Natural killer cell (primary cell): ENCODE measurements around the gene SLC4A9. TPM values are rescaled to one million over a fixed set of nuclear protein-coding genes. Genes with fewer than 3 reads are reported as not detected.

Experiments used
- ATAC-seq, 3 donors: fragments of 150-1000 bp in 2 of 3; fragments of 200-7000 bp in 1 of 3; cut with Tn5 transposase; 1 replicate in 1 of 3; 2 replicates in 2 of 3; pipeline ENCODE4 v1.10.0; 2021; ENCODE audit warnings: mild to moderate bottlenecking in 2 of 3, moderate library complexity in 2 of 3
- DNase-seq, 2 donors: peaks; one replicate each; pipeline versions ENCODE4 v3.0.0 to v3.0.0-alpha.2; 2013 to 2021; ENCODE audit warnings: mixed read lengths in 1 of 2
- H3K27ac ChIP-seq: one replicate; pipeline ENCODE4 v1.5.1; 2013; ENCODE audit warnings: mild to moderate bottlenecking, low read length
- H3K27me3 ChIP-seq: one replicate; pipeline ENCODE4 v1.6.1; 2013; ENCODE audit warnings: low read length; ENCODE audit not compliant: control insufficient read depth, insufficient read depth
- H3K36me3 ChIP-seq: one replicate; pipeline ENCODE4 v1.6.1; 2013; ENCODE audit warnings: low read length; ENCODE audit not compliant: control insufficient read depth, insufficient read depth
- H3K4me1 ChIP-seq: one replicate; pipeline ENCODE4 v1.6.1; 2013; ENCODE audit warnings: low read length; ENCODE audit not compliant: control insufficient read depth, insufficient read depth
- H3K4me3 ChIP-seq: one replicate; pipeline ENCODE4 v1.5.1; 2013; ENCODE audit warnings: low read length
- H3K9me3 ChIP-seq: one replicate; pipeline ENCODE4 v1.6.1; 2013; ENCODE audit warnings: low read length; ENCODE audit not compliant: control insufficient read depth, insufficient read depth
- H3K27ac Mint-ChIP-seq, 2 donors: one replicate each; pipeline ENCODE4 v1.8.0; 2022; ENCODE audit warnings: mild to moderate bottlenecking in 2 of 2, mixed read lengths in 2 of 2, moderate library complexity in 1 of 2
- H3K27me3 Mint-ChIP-seq, 2 donors: one replicate each; pipeline ENCODE4 v1.8.0; 2022; ENCODE audit warnings: low read depth in 2 of 2, mixed read lengths in 2 of 2
- H3K36me3 Mint-ChIP-seq: one replicate; pipeline ENCODE4 v1.8.0; 2022; ENCODE audit warnings: mixed read lengths
- H3K4me1 Mint-ChIP-seq, 2 donors: one replicate each; pipeline ENCODE4 v1.8.0; 2022; ENCODE audit warnings: mixed read lengths in 2 of 2
- H3K4me3 Mint-ChIP-seq: one replicate; pipeline ENCODE4 v1.8.0; 2022; ENCODE audit warnings: mild to moderate bottlenecking, moderate library complexity, mixed read lengths
- H3K9me3 Mint-ChIP-seq, 2 donors: one replicate each; pipeline ENCODE4 v1.8.0; 2022; ENCODE audit warnings: mixed read lengths in 2 of 2
- CTCF ChIP-seq: fragments of 200-600 bp; IDR thresholded peaks from one replicate; pipeline ENCODE4 v1.8.0; 2022; ENCODE audit warnings: antibody characterized with exemption
- WGBS: methylation state at CpG from one replicate; pipeline ENCODE4 v1.1.7; 2013; ENCODE audit warnings: missing lambda C conversion rate; ENCODE audit not compliant: insufficient coverage; 5-methylcytosine and 5-hydroxymethylcytosine counted together
- intact Hi-C: fragments of 100-400 bp; cut with micrococcal nuclease; formaldehyde crosslinking; loops from one replicate; pipeline ENCODE4 v1.14.2; 2022
- total RNA-seq, 4 donors: library from RNA; stranded (reverse); fragments of 120-200 nt in 1 of 4; gene quantifications; one replicate each; pipeline versions ENCODE4 v1.2.3 to v1.2.4, GENCODE V29; 2013 to 2022

The SLC4A9 gene
- total RNA-seq, 3 donors from 2014 or later (not counting 1 experiment from before 2014, with no cell fraction given) = not detected

DNA sequence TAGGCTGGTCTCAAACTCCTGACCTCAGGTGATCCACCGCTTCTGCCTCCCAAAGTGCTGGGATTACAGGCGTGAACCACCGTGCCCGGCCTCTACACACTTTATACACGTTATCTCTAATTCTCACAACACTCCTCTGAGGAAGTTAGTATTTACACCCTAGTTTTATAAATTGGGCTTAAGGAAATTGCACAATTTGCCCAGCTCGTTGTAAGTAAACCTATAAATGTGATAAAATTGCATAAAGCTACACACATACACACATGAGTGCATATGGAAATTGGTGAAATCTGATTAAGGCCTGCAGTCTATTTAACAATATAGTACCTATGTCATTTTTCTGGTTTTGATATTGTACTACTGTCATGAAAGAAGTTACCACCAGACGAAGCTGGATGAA is 4.4 kb upstream of the SLC4A9 start:
- H3K4me3 ChIP-seq = no peak overlapping the region
- Mint-ChIP-seq H3K27ac (no peak overlapping the region), H3K4me3 (no peak overlapping the region), H3K4me1 (peaks cover 12% of the 10 kb centered on the region in 2 donors), H3K36me3 (no peaks in the 10 kb centered on the region), H3K27me3 (peaks cover 6% of the 10 kb centered on the region in 2 donors), H3K9me3 (no peaks in the 10 kb centered on the region)
- H3K27ac ChIP-seq = no peak overlapping the region
- H3K36me3 ChIP-seq = no peaks in the 10 kb centered on the region
- H3K27me3 ChIP-seq = no peaks in the 10 kb centered on the region
- H3K4me1 ChIP-seq = peaks cover 19% of the 10 kb centered on the region
- H3K9me3 ChIP-seq = no peaks in the 10 kb centered on the region
- intact Hi-C loops = no loop called here
- no peak for TF ChIP-seq CTCF
- no peak for ATAC-seq
- WGBS = 100% methylated on average over 1 of the region's 7 CpGs
- no peak for DNase-seq

DNA sequence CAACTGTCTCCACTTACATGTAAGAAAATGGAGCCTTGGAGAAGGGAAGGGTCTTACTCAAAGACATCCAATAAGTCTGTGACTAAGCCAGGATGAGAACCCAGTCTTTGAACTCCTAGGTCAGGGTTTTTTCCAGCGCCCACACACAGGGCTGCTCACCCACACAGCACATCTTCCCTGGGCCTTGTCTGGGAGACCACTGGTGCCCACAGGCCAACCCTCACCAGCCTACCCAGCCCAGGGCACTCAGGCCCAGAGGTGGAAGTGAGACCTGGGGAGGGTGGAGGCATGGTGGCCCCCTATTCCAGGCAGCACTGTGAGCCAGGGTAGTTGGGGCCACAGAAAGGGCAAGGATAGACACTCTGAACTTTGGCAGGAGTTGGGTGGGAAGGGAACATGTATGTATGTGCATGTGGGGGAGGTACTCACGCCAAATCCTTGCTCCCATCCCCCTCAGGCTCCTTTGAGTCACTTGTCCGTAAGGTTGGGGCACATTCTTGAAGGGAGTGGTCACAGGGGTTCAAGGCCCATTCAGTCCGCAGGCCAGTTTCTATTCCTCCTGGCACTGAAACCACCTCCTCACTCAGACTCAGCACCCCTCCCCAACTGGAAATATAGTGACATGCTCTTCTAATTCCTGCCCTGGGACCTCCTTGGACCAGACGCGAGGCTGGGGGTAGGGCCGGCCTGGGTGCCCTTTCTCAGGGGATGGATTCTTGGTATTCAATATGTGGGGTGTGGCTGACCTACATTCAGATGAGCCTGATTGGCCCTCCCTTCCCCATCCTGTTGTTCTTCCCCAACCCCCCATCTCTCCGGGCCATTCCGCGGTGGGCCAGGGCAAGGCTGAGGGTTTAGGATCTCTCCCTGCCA is 2.9 kb upstream of the SLC4A9 start:
- no peak for DNase-seq
- 42% methylated on average over 8 of the region's 10 CpGs for WGBS
- H3K4me1 ChIP-seq = peaks cover 19% of the 10 kb centered on the region
- H3K27me3 ChIP-seq = no peaks in the 10 kb centered on the region
- peak overlapping the region in 1 of 2 donors; percentile 4 for H3K27ac Mint-ChIP-seq
- H3K4me3 Mint-ChIP-seq = peak overlapping the region; percentile 83
- intact Hi-C loops = no loop called here
- H3K36me3 ChIP-seq = no peaks in the 10 kb centered on the region
- H3K27me3 Mint-ChIP-seq = peaks cover 6% of the 10 kb centered on the region in 2 donors
- H3K4me1 Mint-ChIP-seq = peaks cover 7 to 8% of the 10 kb centered on the region in 2 donors
- no peak for TF ChIP-seq CTCF
- H3K9me3 Mint-ChIP-seq = no peaks in the 10 kb centered on the region
- H3K4me3 ChIP-seq = no peak overlapping the region
- no peak for ATAC-seq
- H3K36me3 Mint-ChIP-seq = no peaks in the 10 kb centered on the region
- no peak overlapping the region for H3K27ac ChIP-seq
- H3K9me3 ChIP-seq = no peaks in the 10 kb centered on the region

DNA sequence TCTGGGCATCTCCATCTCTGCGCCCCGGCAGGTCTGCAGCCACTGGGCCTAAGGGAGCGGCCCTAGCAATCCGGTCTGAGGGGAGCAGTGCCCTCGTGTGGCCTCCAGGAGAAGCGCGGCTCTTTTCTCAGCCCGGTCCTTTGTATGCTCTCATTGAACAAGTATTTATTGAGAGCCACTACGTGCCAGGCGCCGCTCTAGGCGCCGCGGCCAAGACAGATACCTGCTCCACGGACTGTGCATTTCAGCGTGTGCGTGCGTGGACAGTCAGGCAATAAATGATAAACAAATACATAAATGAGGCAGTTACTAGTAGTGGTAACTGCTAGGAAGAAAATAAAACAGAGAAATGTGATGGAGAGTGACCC is 2.3 kb upstream of the SLC4A9 start:
- TF ChIP-seq CTCF = peak; percentile 84
- no peaks in the 10 kb centered on the region for H3K36me3 Mint-ChIP-seq
- ATAC-seq = peak; percentile 94 to 100 (median 99)

More for the DNA sequence above, 2.3 kb upstream of the SLC4A9 start:
- H3K36me3 ChIP-seq = no peaks in the 10 kb centered on the region
- no peaks in the 10 kb centered on the region for H3K9me3 ChIP-seq
- peak overlapping the region; percentile 83 for H3K4me3 Mint-ChIP-seq
- WGBS = under 1% methylated on average over 18 of the region's 18 CpGs
- DNase-seq = peak; percentile 57 to 86
- H3K4me1 Mint-ChIP-seq = peaks cover 7 to 8% of the 10 kb centered on the region in 2 donors
- peaks cover 19% of the 10 kb centered on the region for H3K4me1 ChIP-seq
- H3K4me3 ChIP-seq = no peak overlapping the region
- intact Hi-C loops = no loop called here
- no peaks in the 10 kb centered on the region for H3K27me3 ChIP-seq
- H3K27ac Mint-ChIP-seq = peak overlapping the region in 1 of 2 donors; percentile 4
- no peak overlapping the region for H3K27ac ChIP-seq
- H3K9me3 Mint-ChIP-seq = no peaks in the 10 kb centered on the region
- peaks cover 6% of the 10 kb centered on the region in 2 donors for H3K27me3 Mint-ChIP-seq
